GM13977 (cell line): ENCODE results near the gene FKBP8.
"Not testable (repeated sequence)": the region's sequence is repeated elsewhere in the genome, so short reads cannot be mapped to it uniquely, and the experiment has no call there.

Experiments used
- DNase-seq: peaks from one replicate; pipeline ENCODE4 v3.0.0; 2012; ENCODE audit warnings: low spot score
- CTCF ChIP-seq: IDR thresholded peaks from 2 replicates; pipeline ENCODE4 v1.5.1; 2012; ENCODE audit warnings: mild to moderate bottlenecking, control low read depth; ENCODE audit not compliant: insufficient read depth; ENCODE audit errors: extremely low read depth, missing control alignments
- in situ Hi-C: fragments of 300-500 bp; cut with MboI; formaldehyde crosslinking; loops from one replicate; pipeline ENCODE4 v1.12.0; 2022; ENCODE audit warnings: low sequenced_read_pairs, low pct_unique_long_range_greater_than_20kb, mixed read lengths, inconsistent platforms; ENCODE audit not compliant: unreplicated experiment

Gene FKBP8

GRCh38 chr19:18532168-18532890, 11.0 kb downstream of the FKBP8 start:
- in situ Hi-C loops = no loop called here
- no peak for TF ChIP-seq CTCF
- no peak for DNase-seq

GRCh38 chr19:18531485-18531884, 11.9 kb downstream of the FKBP8 start:
- no peak for TF ChIP-seq CTCF
- in situ Hi-C loops = no loop called here

GRCh38 chr19:18529782-18530181, 13.6 kb downstream of the FKBP8 start:
- no peak for DNase-seq
- TF ChIP-seq CTCF = no peak
- in situ Hi-C loops = no loop called here

More at GRCh38 chr19:18531485-18531884, 11.9 kb downstream of the FKBP8 start:
- no peak for DNase-seq

- in situ Hi-C loops = no loop called here
- DNase-seq = no peak
Observed at GRCh38 chr19:18526316-18526715, 17.1 kb downstream of the FKBP8 start.

GRCh38 chr19:18523841-18524240, 19.5 kb downstream of the FKBP8 start:
- DNase-seq = no peak
- TF ChIP-seq CTCF = no peak
- in situ Hi-C loops = no loop called here

More at GRCh38 chr19:18526316-18526715, 17.1 kb downstream of the FKBP8 start:
- no peak for TF ChIP-seq CTCF

- DNase-seq, in situ Hi-C loops: not testable (repeated sequence)
Observed at GRCh38 chr19:18522862-18523440, 20.4 kb downstream of the FKBP8 start.

GRCh38 chr19:18522124-18522861, 21.1 kb downstream of the FKBP8 start:
- TF ChIP-seq CTCF = no peak
- in situ Hi-C loops = no loop called here
- peak; percentile 98 for DNase-seq
